Activated CD8-positive, alpha-beta T cell treated with anti-CD3 and anti-CD28 coated beads, Interleukin-2, amount 10 ng/mL, durations not matched to agents 7 days and 5 days (primary cell): Measurements from ENCODE around the gene LINC01488. TPM values are rescaled to one million over a fixed set of nuclear protein-coding genes. Genes with fewer than 3 reads are reported as not detected.

Experiments
- ATAC-seq: fragments of 150-1000 bp; cut with Tn5 transposase; one replicate; pipeline ENCODE4 v1.10.0; 2021; ENCODE audit warnings: moderate library complexity
- CTCF ChIA-PET: fragments of 350-600 bp; sonication (Branson Sonifier 250); formaldehyde crosslinking; loops from one replicate; lab custom pipeline; 2021; ENCODE audit warnings: antibody characterized with exemption; lab: Charles Lee
- POLR2A ChIA-PET: fragments of 350-600 bp; sonication (Branson Sonifier 250); formaldehyde crosslinking; loops from one replicate; lab custom pipeline; 2021; ENCODE audit warnings: antibody characterized with exemption; lab: Charles Lee
- DNase-seq: peaks from one replicate; pipeline ENCODE4 v3.0.0-alpha.2; 2020
- H3K27ac Mint-ChIP-seq: one replicate; pipeline ENCODE4 v1.8.0; 2021; ENCODE audit warnings: mild to moderate bottlenecking, mixed read lengths
- H3K27me3 Mint-ChIP-seq: one replicate; pipeline ENCODE4 v1.8.0; 2021; ENCODE audit warnings: low read depth, mixed read lengths
- H3K36me3 Mint-ChIP-seq: one replicate; pipeline ENCODE4 v1.8.0; 2021; ENCODE audit warnings: low read depth, mixed read lengths
- H3K4me1 Mint-ChIP-seq: one replicate; pipeline ENCODE4 v1.8.0; 2021; ENCODE audit warnings: low read depth, mixed read lengths
- H3K4me3 Mint-ChIP-seq: one replicate; pipeline ENCODE4 v1.8.0; 2021; ENCODE audit warnings: mild to moderate bottlenecking, mixed read lengths
- H3K9me3 Mint-ChIP-seq: one replicate; pipeline ENCODE4 v1.8.0; 2022; ENCODE audit warnings: mixed read lengths; ENCODE audit not compliant: insufficient read depth
- total RNA-seq, 2 experiments: library from RNA; stranded (reverse); gene quantifications; one replicate each; pipeline ENCODE4 v1.2.3, GENCODE V29; 2021

The LINC01488 gene
- total RNA-seq, 2 experiments from 2014 or later, result not detected

GRCh38 chr11:69529001-69529400 is 47.5 kb downstream of the LINC01488 start:
- Mint-ChIP-seq H3K4me3 (no peak overlapping the region), H3K27ac (no peak overlapping the region), H3K9me3 (no peaks in the 10 kb centered on the region), H3K4me1 (no peaks in the 10 kb centered on the region), H3K36me3 (no peaks in the 10 kb centered on the region), H3K27me3 (peaks cover 9% of the 10 kb centered on the region)
- ATAC-seq (no peak), DNase-seq (no peak)
- POLR2A ChIA-PET, result no interaction called here
- CTCF ChIA-PET, result interaction anchor here (0.7 kb wide), 1 partner anchor 9 kb away, joined by 3 read pairs; no protein-coding TSS in a partner anchor

- Mint-ChIP-seq H3K27ac (no peak overlapping the region), H3K9me3 (no peaks in the 10 kb centered on the region), H3K4me1 (no peaks in the 10 kb centered on the region), H3K27me3 (peaks cover 9% of the 10 kb centered on the region), H3K36me3 (no peaks in the 10 kb centered on the region), H3K4me3 (no peak overlapping the region)
- no peak for DNase-seq
- CTCF ChIA-PET, result no interaction called here
- POLR2A ChIA-PET, result no interaction called here
- no peak for ATAC-seq
Observed at GRCh38 chr11:69530278-69531070, 49.0 kb downstream of the LINC01488 start.

GRCh38 chr11:69531071-69531716 is 49.7 kb downstream of the LINC01488 start:
- ChIA-PET POLR2A (no interaction called here), CTCF (no interaction called here)
- Mint-ChIP-seq H3K36me3 (no peaks in the 10 kb centered on the region), H3K27me3 (peaks cover 9% of the 10 kb centered on the region), H3K9me3 (no peaks in the 10 kb centered on the region), H3K4me3 (no peak overlapping the region), H3K27ac (no peak overlapping the region), H3K4me1 (no peaks in the 10 kb centered on the region)
- ATAC-seq (no peak), DNase-seq (no peak)

GRCh38 chr11:69531717-69532088 is 50.2 kb downstream of the LINC01488 start:
- no peaks in the 10 kb centered on the region for H3K36me3 Mint-ChIP-seq
- no peaks in the 10 kb centered on the region for H3K4me1 Mint-ChIP-seq
- CTCF ChIA-PET, result no interaction called here
- H3K9me3 Mint-ChIP-seq, result no peaks in the 10 kb centered on the region
- ATAC-seq (no peak), DNase-seq (no peak)
- H3K4me3 Mint-ChIP-seq, result no peak overlapping the region
- H3K27me3 Mint-ChIP-seq, result peaks cover 9% of the 10 kb centered on the region
- H3K27ac Mint-ChIP-seq, result no peak overlapping the region
- POLR2A ChIA-PET, result no interaction called here

GRCh38 chr11:69533296-69534165 is 52.1 kb downstream of the LINC01488 start:
- POLR2A ChIA-PET, result no interaction called here
- CTCF ChIA-PET, result no interaction called here
- H3K9me3 Mint-ChIP-seq, result no peaks in the 10 kb centered on the region
- H3K27me3 Mint-ChIP-seq, result peaks cover 9% of the 10 kb centered on the region
- no peaks in the 10 kb centered on the region for H3K36me3 Mint-ChIP-seq
- no peaks in the 10 kb centered on the region for H3K4me1 Mint-ChIP-seq
- no peak overlapping the region for H3K27ac Mint-ChIP-seq
- no peak for ATAC-seq
- H3K4me3 Mint-ChIP-seq, result no peak overlapping the region
- DNase-seq, result no peak

- Mint-ChIP-seq H3K27ac (no peak overlapping the region), H3K4me1 (peaks cover 2% of the 10 kb centered on the region), H3K9me3 (no peaks in the 10 kb centered on the region), H3K27me3 (peaks cover 9% of the 10 kb centered on the region), H3K36me3 (no peaks in the 10 kb centered on the region), H3K4me3 (no peak overlapping the region)
- ChIA-PET CTCF (no interaction called here), POLR2A (no interaction called here)
- ATAC-seq, result no peak
- no peak for DNase-seq
Observed at GRCh38 chr11:69534166-69534530, 52.7 kb downstream of the LINC01488 start.

GRCh38 chr11:69535908-69536307 is 54.4 kb downstream of the LINC01488 start:
- H3K27me3 Mint-ChIP-seq, result peaks cover 3% of the 10 kb centered on the region
- no peak for ATAC-seq
- CTCF ChIA-PET, result no interaction called here

GRCh38 chr11:69536406-69536805 is 54.9 kb downstream of the LINC01488 start:
- Mint-ChIP-seq H3K27ac (no peak overlapping the region), H3K27me3 (no peaks in the 10 kb centered on the region)
- CTCF ChIA-PET, result no interaction called here

More at GRCh38 chr11:69535908-69536307, 54.4 kb downstream of the LINC01488 start:
- POLR2A ChIA-PET, result no interaction called here
- H3K27ac Mint-ChIP-seq, result no peak overlapping the region
- H3K4me1 Mint-ChIP-seq, result peaks cover 9% of the 10 kb centered on the region
- no peaks in the 10 kb centered on the region for H3K36me3 Mint-ChIP-seq
- H3K4me3 Mint-ChIP-seq, result no peak overlapping the region
- DNase-seq, result no peak
- H3K9me3 Mint-ChIP-seq, result no peaks in the 10 kb centered on the region

GRCh38 chr11:69537126-69537525 is 55.7 kb downstream of the LINC01488 start:
- no peak overlapping the region for H3K4me3 Mint-ChIP-seq
- H3K27ac Mint-ChIP-seq, result no peak overlapping the region
- ATAC-seq, result no peak
- no peaks in the 10 kb centered on the region for H3K36me3 Mint-ChIP-seq
- ChIA-PET POLR2A (no interaction called here), CTCF (no interaction called here)
- H3K9me3 Mint-ChIP-seq, result no peaks in the 10 kb centered on the region
- H3K27me3 Mint-ChIP-seq, result no peaks in the 10 kb centered on the region
- DNase-seq, result no peak
- H3K4me1 Mint-ChIP-seq, result peaks cover 9% of the 10 kb centered on the region

More at GRCh38 chr11:69536406-69536805, 54.9 kb downstream of the LINC01488 start:
- POLR2A ChIA-PET, result no interaction called here
- H3K36me3 Mint-ChIP-seq, result no peaks in the 10 kb centered on the region
- DNase-seq, result no peak
- H3K4me3 Mint-ChIP-seq, result no peak overlapping the region
- no peak for ATAC-seq
- H3K9me3 Mint-ChIP-seq, result no peaks in the 10 kb centered on the region
- peaks cover 9% of the 10 kb centered on the region for H3K4me1 Mint-ChIP-seq

- CTCF ChIA-PET, result interaction anchor here (1.0 kb wide), 1 partner anchor 9 kb away, joined by 3 read pairs; no protein-coding TSS in a partner anchor
- POLR2A ChIA-PET, result no interaction called here
- no peak overlapping the region for H3K4me3 Mint-ChIP-seq
- peaks cover 9% of the 10 kb centered on the region for H3K4me1 Mint-ChIP-seq
- no peak overlapping the region for H3K27ac Mint-ChIP-seq
- no peak for DNase-seq
- H3K36me3 Mint-ChIP-seq, result no peaks in the 10 kb centered on the region
- H3K27me3 Mint-ChIP-seq, result no peaks in the 10 kb centered on the region
- no peak for ATAC-seq
- H3K9me3 Mint-ChIP-seq, result no peaks in the 10 kb centered on the region
Observed at GRCh38 chr11:69537855-69538640, 56.6 kb downstream of the LINC01488 start.

- POLR2A ChIA-PET, result no interaction called here
- DNase-seq (no peak), ATAC-seq (no peak)
- Mint-ChIP-seq H3K4me3 (no peak overlapping the region), H3K27ac (no peak overlapping the region), H3K36me3 (no peaks in the 10 kb centered on the region), H3K4me1 (peaks cover 9% of the 10 kb centered on the region), H3K9me3 (no peaks in the 10 kb centered on the region), H3K27me3 (no peaks in the 10 kb centered on the region)
- CTCF ChIA-PET, result no interaction called here
Observed at GRCh38 chr11:69538854-69539253, 57.4 kb downstream of the LINC01488 start.
